Skin epidermis (tissue), 12 donors: ENCODE data around the gene PSMD7.
"Not testable (repeated sequence)": the region's sequence is repeated elsewhere in the genome, so short reads cannot be mapped to it uniquely, and the experiment has no call there.

ENCODE experiments used
- H3K27ac ChIP-seq, 21 experiments: fragments of 200-600 bp; sonication (generic) in 11 of 21; one replicate each; pipeline ENCODE4 v1.5.0; 2020; ENCODE audit warnings: mild to moderate bottlenecking in 3 of 21, inconsistent platforms in 2 of 21, moderate library complexity in 2 of 21
- H3K4me3 ChIP-seq, 7 experiments: fragments of 200-600 bp; sonication (generic) in 2 of 7; one replicate each; pipeline ENCODE4 v1.5.0; 2020; ENCODE audit warnings: inconsistent platforms in 2 of 7, mild to moderate bottlenecking in 2 of 7, moderate library complexity in 1 of 7

PSMD7 gene

DNA sequence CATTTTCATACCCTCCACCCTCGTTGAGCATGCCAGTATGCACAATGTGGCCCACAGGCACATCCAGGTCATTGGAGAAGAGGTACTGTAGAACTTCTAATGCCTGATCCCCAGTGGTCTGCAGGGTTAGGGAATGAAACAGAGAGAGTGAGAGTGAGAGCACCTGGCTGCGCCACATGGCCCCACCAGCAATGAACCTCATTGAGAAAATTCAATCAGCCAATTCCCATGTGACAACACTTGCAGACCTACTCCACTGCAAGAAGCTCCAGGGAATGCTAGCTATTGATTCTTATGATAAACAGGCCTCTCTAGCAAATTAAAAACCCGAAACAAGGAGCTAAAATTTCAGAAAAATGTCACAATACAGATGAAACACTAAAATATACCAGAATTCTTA is 40.9 kb downstream of the PSMD7 start:
- H3K4me3 ChIP-seq, H3K27ac ChIP-seq: not testable (repeated sequence)

GRCh38 chr16:74339226-74339625 is 42.6 kb downstream of the PSMD7 start:
- peak overlapping the region in 1 of 21 experiments; percentile 44 for H3K27ac ChIP-seq
- H3K4me3 ChIP-seq = not testable (repeated sequence)

DNA sequence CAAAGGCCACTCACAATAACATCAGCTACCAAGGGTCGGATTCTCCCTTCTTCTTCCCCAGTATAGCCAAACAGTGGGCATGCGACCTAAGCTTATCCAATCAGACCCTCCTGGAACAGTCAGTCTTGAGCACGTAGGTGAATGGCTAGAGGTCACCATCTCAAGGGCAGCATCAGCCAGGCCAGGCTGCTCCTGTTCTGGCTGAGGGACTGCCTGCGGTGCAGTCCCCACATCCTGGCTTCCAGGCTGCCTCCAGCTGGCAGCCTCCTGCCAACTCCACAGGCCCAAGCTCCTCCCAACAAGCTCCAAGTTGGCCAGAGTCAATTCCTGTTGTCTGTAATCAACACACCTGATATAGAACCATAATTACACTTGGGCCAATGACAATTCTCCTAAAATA is 56.4 kb downstream of the PSMD7 start:
- H3K27ac ChIP-seq, H3K4me3 ChIP-seq: not testable (repeated sequence)
